ENCODE measurements around the gene MUCL3. TPM values are rescaled to one million over a fixed set of nuclear protein-coding genes. Genes with fewer than 3 reads are reported as not detected.
"Not testable (repeated sequence)": the region's sequence is repeated elsewhere in the genome, so short reads cannot be mapped to it uniquely, and the experiment has no call there.

The MUCL3 gene
- total RNA-seq, 4 donors from 2014 or later = not detected

DNA sequence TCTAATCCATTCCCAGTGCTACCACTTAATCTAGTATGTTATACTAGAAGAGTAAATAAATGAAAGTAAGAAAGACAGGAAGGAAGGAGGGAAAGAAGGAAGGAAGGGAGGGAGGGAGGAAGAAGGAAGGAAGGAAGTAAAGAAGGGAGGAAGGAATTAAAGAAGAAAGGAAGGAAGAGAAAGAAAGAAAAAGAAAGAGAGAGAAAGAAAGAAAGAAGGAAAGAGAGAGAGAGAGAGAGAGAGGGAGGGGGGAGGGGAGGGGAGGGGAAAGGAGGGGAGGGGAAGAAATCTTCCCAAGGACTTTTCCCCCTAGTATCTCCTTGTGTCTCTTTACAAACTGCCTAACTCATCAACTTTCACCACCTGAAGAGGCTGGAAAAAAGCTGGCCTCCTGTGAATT is 21.9 kb downstream of the MUCL3 start:
- TF ChIP-seq, protein P1, sequence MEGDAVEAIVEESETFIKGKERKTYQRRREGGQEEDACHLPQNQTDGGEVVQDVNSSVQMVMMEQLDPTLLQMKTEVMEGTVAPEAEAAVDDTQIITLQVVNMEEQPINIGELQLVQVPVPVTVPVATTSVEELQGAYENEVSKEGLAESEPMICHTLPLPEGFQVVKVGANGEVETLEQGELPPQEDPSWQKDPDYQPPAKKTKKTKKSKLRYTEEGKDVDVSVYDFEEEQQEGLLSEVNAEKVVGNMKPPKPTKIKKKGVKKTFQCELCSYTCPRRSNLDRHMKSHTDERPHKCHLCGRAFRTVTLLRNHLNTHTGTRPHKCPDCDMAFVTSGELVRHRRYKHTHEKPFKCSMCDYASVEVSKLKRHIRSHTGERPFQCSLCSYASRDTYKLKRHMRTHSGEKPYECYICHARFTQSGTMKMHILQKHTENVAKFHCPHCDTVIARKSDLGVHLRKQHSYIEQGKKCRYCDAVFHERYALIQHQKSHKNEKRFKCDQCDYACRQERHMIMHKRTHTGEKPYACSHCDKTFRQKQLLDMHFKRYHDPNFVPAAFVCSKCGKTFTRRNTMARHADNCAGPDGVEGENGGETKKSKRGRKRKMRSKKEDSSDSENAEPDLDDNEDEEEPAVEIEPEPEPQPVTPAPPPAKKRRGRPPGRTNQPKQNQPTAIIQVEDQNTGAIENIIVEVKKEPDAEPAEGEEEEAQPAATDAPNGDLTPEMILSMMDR (IDR thresholded peaks at IDR 0.05) = no peak
- TF ChIP-seq POLR2A (IDR thresholded peaks at IDR 0.05) = no peak
- intact Hi-C loops (cut with DNase I; ENCODE audit: low total_unique reads) = no loop called here
- DNase-seq (ENCODE audit: low spot score in 2 of 2) = no peak
- H3K4me3 ChIP-seq (ENCODE audit: low read depth, poor library complexity, severe bottlenecking) = no peak overlapping the region

DNA sequence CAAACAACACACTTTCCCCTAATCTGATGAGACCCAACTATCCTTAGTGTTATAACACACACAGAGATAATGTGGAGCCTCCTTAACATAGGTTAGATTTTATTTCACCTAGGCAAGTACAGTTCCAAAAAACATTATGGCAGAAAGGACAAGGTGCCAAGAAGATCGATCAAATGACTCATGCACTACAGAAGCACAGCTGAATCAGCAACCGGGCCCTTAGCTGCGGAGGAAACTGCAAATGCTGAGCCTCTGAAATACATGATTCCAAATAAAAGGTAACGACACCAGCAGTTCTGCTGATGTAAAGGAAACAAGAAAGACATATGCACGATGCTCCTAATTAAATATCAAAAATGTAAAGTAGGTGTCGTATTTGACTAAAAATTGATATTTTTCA is 22.9 kb downstream of the MUCL3 start:
- intact Hi-C loops (cut with DNase I; ENCODE audit: low total_unique reads) = no loop called here
- TF ChIP-seq POLR2A (IDR thresholded peaks at IDR 0.05) = no peak
- TF ChIP-seq, protein P1 (IDR thresholded peaks at IDR 0.05) = no peak
- no peak overlapping the region for H3K4me3 ChIP-seq (ENCODE audit: low read depth, poor library complexity, severe bottlenecking)
- DNase-seq (ENCODE audit: low spot score in 2 of 2) = no peak
- 38 to 58% methylated on average over 6 of the region's 6 CpGs for WGBS, 2 donors

DNA sequence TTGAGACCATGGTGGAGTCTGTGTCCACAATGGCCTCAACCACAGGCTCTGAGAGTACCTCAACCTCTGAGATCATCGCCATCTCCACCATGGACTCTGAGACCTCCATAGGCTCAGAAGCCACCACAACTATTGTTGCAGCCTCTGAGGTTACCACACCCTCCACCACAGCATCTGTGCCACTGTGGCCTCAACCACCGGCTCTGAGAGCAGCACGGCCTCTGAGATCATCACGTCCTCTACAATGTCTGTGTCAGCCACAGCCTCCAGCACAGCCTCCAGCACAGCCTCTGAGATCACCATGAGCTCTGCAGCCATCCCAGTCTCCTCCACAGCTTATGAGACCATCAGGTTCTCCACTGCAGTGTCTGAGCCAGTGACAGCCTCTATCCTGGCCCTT is 23.3 kb downstream of the MUCL3 start:
- no peak overlapping the region for H3K4me3 ChIP-seq (ENCODE audit: low read depth, poor library complexity, severe bottlenecking)
- no peak for TF ChIP-seq POLR2A (IDR thresholded peaks at IDR 0.05)
- TF ChIP-seq, protein P1 (IDR thresholded peaks at IDR 0.05) = no peak
- WGBS, 2 donors = 60 to 66% methylated on average over 4 of the region's 4 CpGs
- intact Hi-C loops (cut with DNase I; ENCODE audit: low total_unique reads) = no loop called here
- no peak for DNase-seq (ENCODE audit: low spot score in 2 of 2)

DNA sequence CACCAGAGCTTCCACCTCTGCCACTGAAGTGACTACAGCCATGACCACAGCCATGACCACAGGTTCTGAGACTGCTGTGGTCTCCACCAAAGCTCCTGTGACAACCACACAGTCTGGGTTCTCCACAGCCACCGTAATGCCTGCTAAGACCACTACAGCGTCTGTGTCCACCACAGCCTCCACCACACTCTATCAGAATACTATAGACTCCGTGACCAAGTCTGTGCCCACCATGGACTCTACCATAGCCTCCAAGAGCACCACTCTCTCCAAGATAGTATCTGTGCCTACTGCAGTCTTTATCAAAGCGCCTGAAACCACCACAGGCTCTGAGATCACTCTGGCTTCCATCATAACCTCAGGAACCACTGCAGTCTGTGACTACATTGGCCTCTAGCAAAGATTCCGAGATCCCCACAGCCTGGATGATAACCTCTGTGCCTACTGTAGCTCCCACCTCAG is 24.4 kb downstream of the MUCL3 start:
- DNase-seq (ENCODE audit: low spot score in 2 of 2) = no peak
- no peak for TF ChIP-seq POLR2A (IDR thresholded peaks at IDR 0.05)
- TF ChIP-seq, protein P1 (IDR thresholded peaks at IDR 0.05) = no peak
- H3K4me3 ChIP-seq (ENCODE audit: low read depth, poor library complexity, severe bottlenecking) = no peak overlapping the region
- intact Hi-C loops (cut with DNase I; ENCODE audit: low total_unique reads) = no loop called here
- 86 to 92% methylated on average over 5 of the region's 5 CpGs for WGBS, 2 donors

DNA sequence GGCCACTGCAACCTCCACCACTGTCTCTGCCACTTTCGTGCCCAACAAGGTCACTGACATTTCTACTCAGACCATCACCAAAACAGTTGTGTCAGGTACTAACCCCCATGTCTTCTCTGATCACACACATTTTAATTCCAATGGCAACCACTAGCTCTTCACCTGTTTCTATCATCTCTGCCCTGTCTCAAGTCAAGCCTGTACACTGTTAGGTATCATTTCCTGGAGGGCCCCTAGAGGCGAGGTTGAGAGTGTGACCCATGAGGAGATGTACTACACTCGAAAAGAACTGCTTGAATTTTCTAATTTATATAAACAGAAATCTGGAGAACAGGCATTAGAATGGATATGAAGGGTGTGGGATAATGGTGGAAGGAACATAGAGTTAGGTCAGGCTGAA is 25.4 kb downstream of the MUCL3 start:
- WGBS, 2 donors = 75 to 89% methylated on average over 3 of the region's 3 CpGs
- DNase-seq (ENCODE audit: low spot score in 2 of 2) = no peak
- H3K4me3 ChIP-seq (ENCODE audit: low read depth, poor library complexity, severe bottlenecking) = no peak overlapping the region
- TF ChIP-seq, protein P1 (IDR thresholded peaks at IDR 0.05) = no peak
- TF ChIP-seq POLR2A (IDR thresholded peaks at IDR 0.05) = no peak
- intact Hi-C loops (cut with DNase I; ENCODE audit: low total_unique reads) = no loop called here

DNA sequence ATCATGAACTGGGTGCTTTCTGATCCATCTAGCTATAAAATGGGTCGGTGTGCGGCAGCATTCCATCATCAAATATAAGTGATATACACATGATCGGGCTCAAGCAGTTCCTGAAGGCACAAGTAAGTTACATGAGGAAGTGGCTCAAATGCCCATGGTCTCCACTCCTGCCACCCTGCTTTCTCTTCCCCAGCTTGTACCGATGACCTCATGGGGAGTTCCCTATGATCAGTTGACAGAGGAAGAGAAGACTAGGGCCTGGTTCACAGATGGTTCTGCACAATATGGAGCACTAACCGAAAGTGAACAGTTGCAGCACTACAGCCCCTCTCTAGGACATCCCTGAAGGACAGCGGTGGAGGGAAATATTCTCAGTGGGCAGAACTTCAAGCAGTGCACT is 28.4 kb downstream of the MUCL3 start:
- 78 to 87% methylated on average over 6 of the region's 6 CpGs for WGBS, 2 donors
- H3K4me3 ChIP-seq (ENCODE audit: low read depth, poor library complexity, severe bottlenecking); DNase-seq (ENCODE audit: low spot score in 2 of 2); intact Hi-C loops (cut with DNase I; ENCODE audit: low total_unique reads): not testable (repeated sequence)

Measured in lower leg skin (tissue), 4 donors.